ENCODE measurements around the gene CCL25.

CCL25 gene

DNA sequence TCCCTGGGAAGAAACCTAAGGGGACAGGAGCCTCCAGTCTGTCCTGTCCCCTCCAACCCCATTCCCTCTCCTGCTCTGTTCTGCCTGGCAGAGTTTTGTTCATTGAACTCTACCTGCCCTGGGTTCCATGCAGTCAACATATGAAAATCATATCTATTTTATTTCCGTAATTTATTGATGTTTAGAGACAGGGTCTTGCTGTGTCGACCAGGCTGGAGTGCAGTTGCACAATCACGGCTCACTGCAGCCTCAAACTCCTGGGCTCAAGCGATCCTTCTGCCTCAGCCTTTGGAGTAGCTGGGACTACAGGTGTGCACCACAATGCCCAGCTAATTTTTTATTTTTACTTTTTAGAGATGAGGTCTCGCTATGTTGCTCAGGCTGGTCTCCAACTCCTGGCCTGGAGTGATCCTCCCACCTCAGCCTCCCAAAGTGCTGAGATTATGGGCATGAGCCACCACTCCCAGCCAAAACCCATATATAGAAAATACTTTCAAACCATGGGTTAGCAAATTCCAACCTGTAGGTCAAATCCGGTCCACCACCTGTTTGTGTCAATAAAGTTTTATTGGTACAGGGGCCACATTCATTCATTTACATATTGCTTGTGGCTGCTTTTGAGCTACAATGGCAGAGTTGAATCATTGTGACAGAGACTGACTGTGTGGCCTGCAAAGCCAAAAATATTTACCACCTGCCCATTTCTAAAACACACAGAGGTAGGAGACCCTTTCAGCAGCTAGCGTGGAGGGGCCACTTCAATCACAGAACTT, 57.5 kb downstream of the CCL25 start:
- TF ChIP-seq, protein P1, sequence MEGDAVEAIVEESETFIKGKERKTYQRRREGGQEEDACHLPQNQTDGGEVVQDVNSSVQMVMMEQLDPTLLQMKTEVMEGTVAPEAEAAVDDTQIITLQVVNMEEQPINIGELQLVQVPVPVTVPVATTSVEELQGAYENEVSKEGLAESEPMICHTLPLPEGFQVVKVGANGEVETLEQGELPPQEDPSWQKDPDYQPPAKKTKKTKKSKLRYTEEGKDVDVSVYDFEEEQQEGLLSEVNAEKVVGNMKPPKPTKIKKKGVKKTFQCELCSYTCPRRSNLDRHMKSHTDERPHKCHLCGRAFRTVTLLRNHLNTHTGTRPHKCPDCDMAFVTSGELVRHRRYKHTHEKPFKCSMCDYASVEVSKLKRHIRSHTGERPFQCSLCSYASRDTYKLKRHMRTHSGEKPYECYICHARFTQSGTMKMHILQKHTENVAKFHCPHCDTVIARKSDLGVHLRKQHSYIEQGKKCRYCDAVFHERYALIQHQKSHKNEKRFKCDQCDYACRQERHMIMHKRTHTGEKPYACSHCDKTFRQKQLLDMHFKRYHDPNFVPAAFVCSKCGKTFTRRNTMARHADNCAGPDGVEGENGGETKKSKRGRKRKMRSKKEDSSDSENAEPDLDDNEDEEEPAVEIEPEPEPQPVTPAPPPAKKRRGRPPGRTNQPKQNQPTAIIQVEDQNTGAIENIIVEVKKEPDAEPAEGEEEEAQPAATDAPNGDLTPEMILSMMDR (IDR thresholded peaks at IDR 0.05; ENCODE audit: low read depth, low read length, missing control alignments), result no peak
- DNase-seq (ENCODE audit: low read depth), result no peak
- in situ Hi-C loops (cut with HindIII; ENCODE audit: low sequenced_read_pairs), result loop anchor here (5.0 kb wide), 1 partner anchor 38 kb away; no protein-coding TSS in a partner anchor
- H3K4me3 ChIP-seq (ENCODE audit: low read depth, low read length), result no peak overlapping the region

DNA sequence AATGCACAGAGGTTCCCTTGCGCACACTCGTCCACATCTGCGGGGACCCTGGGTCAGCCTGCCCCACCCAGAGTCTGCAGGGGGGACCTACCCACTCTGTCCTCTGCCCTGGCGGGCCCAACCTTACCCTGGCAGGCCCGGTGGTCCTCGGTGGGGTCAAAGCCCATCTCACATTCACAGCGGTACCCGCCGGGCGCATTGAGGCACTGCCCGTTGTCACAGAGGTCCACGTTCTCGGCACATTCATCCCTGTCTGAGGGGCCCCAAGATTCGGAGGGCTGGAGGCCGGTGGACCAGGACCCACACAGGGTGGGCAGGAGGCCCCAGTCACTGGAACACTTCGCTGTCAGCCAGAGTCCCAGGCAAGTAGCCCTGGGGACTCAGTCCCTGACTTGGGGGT, 58.4 kb downstream of the CCL25 start:
- DNase-seq (ENCODE audit: low read depth), result no peak

DNA sequence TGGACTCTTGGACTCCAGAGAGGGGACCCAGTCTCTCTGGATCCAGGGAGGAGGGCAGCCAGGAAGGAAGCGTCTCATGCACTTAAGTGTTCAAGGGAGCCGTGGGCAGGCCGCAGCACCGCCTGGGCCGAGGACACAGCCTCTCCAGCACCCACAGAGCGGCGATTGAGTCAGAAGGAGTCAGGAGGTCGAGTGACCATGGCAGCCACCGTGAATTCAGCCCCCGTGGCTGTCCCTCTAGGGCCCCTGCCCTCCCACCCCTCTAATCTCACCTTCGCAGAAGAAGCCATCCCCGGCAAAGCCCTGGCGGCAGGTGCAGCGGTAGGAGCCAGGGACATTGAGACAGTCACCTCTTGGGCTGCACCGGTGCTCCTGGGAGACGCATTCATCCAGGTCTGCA, 58.8 kb downstream of the CCL25 start:
- TF ChIP-seq, protein P1 (IDR thresholded peaks at IDR 0.05; ENCODE audit: low read depth, low read length, missing control alignments), result no peak
- in situ Hi-C loops (cut with HindIII; ENCODE audit: low sequenced_read_pairs), result no loop called here
- H3K4me3 ChIP-seq (ENCODE audit: low read depth, low read length), result no peak overlapping the region
- no peak for DNase-seq (ENCODE audit: low read depth)

More for the DNA sequence above, 58.4 kb downstream of the CCL25 start:
- TF ChIP-seq, protein P1 (IDR thresholded peaks at IDR 0.05; ENCODE audit: low read depth, low read length, missing control alignments), result no peak
- in situ Hi-C loops (cut with HindIII; ENCODE audit: low sequenced_read_pairs), result no loop called here
- H3K4me3 ChIP-seq (ENCODE audit: low read depth, low read length), result no peak overlapping the region

Data from astrocyte of the cerebellum (primary cell).